Smooth muscle cell (in vitro differentiated cells): ENCODE measurements around the gene PRRC1. TPM values are rescaled to one million over a fixed set of nuclear protein-coding genes. Genes with fewer than 3 reads are reported as not detected.

ENCODE experiments used
- DNase-seq: peaks from one replicate; lab custom pipeline; 2025; ENCODE audit not compliant: unreplicated experiment; lab: John Stamatoyannopoulos, UW
- H2AFZ ChIP-seq: fragments of 200-600 bp; sonication (generic); 2 replicates; pipeline ENCODE4 v1.6.0; 2016; ENCODE audit warnings: antibody characterized with exemption, low read depth, mild to moderate bottlenecking
- H3F3A ChIP-seq: fragments of 200-600 bp; sonication (generic); 2 replicates; pipeline ENCODE4 v1.6.0; 2017; ENCODE audit warnings: antibody characterized with exemption, low read depth
- H3K27ac ChIP-seq: fragments of 200-600 bp; sonication (generic); 2 replicates; pipeline ENCODE4 v1.5.1; 2016; ENCODE audit warnings: low read depth, mild to moderate bottlenecking
- H3K27me3 ChIP-seq: fragments of 200-600 bp; sonication (generic); 2 replicates; pipeline ENCODE4 v1.6.1; 2016; ENCODE audit warnings: low read depth, mild to moderate bottlenecking
- H3K36me3 ChIP-seq: fragments of 200-600 bp; sonication (generic); 2 replicates; pipeline ENCODE4 v1.5.1; 2016; ENCODE audit warnings: low read depth
- H3K4me1 ChIP-seq: fragments of 200-600 bp; sonication (generic); 2 replicates; pipeline ENCODE4 v1.5.1; 2016; ENCODE audit warnings: low read depth
- H3K4me2 ChIP-seq: fragments of 200-600 bp; sonication (generic); 2 replicates; pipeline ENCODE4 v1.6.0; 2016; ENCODE audit warnings: mild to moderate bottlenecking
- H3K4me3 ChIP-seq: fragments of 200-600 bp; sonication (generic); 2 replicates; pipeline ENCODE4 v1.5.1; 2016; ENCODE audit warnings: mild to moderate bottlenecking
- H3K79me2 ChIP-seq: fragments of 200-600 bp; sonication (generic); 2 replicates; pipeline ENCODE4 v1.6.0; 2016; ENCODE audit warnings: low read depth, mild to moderate bottlenecking
- H3K9ac ChIP-seq: fragments of 200-600 bp; sonication (generic); 2 replicates; pipeline ENCODE4 v1.6.0; 2016; ENCODE audit warnings: low read depth
- H3K9me3 ChIP-seq: fragments of 200-600 bp; sonication (generic); replicated peaks from 2 replicates; pipeline ENCODE4 v1.5.1; 2016; ENCODE audit warnings: low read depth
- H4K20me1 ChIP-seq: fragments of 200-600 bp; sonication (generic); 2 replicates; pipeline ENCODE4 v1.6.0; 2016; ENCODE audit warnings: low read depth
- CTCF ChIP-seq: fragments of 200-600 bp; sonication (generic); IDR thresholded peaks from 2 replicates; pipeline ENCODE4 v1.5.1; 2017; ENCODE audit warnings: borderline replicate concordance, mild to moderate bottlenecking, antibody characterized with exemption; ENCODE audit not compliant: insufficient read depth, poor library complexity, severe bottlenecking
- WGBS: methylation state at CpG from one replicate; pipeline ENCODE4 v1.1.7; 2016; ENCODE audit warnings: low lambda C conversion rate; 5-methylcytosine and 5-hydroxymethylcytosine counted together
- polyA plus RNA-seq: library from polyadenylated mRNA; unstranded; fragments of >200 nt; fragmentation: Nextera tagmentation; extraction: Ambion mirVana; gene quantifications from 2 replicates; pipeline ENCODE4 v1.2.1, GENCODE V29; 2016
- total RNA-seq: library from RNA; depleted of rRNA; stranded (reverse); fragments of >200 nt; gene quantifications from 2 replicates; pipeline ENCODE4 v1.2.3, GENCODE V29; 2014

PRRC1 gene
- total and polyA plus RNA-seq, 2 experiments from 2014 or later = 80.5 to 159 TPM

- Histone ChIP-seq H3K4me2 (no peak overlapping the region), H3F3A (peaks cover 4% of the 10 kb centered on the region), H4K20me1 (no peaks in the 10 kb centered on the region), H3K79me2 (no peaks in the 10 kb centered on the region), H3K27ac (no peak overlapping the region), H3K9me3 (no peaks in the 10 kb centered on the region), H3K4me3 (no peak overlapping the region), H3K4me1 (peaks cover 14% of the 10 kb centered on the region), H3K27me3 (no peaks in the 10 kb centered on the region), H3K36me3 (no peaks in the 10 kb centered on the region), H3K9ac (no peak overlapping the region), H2AFZ (no peak overlapping the region)
- DNase-seq = no peak
- WGBS = 91% methylated on average over 4 of the region's 4 CpGs
- no peak for TF ChIP-seq CTCF
These were observed 69.9 kb downstream of the PRRC1 start for GRCh38 chr5:127587246-127587917.

- no peaks in the 10 kb centered on the region for H3K79me2 ChIP-seq
- H3K36me3 ChIP-seq = no peaks in the 10 kb centered on the region
- no peak overlapping the region for H3K9ac ChIP-seq
- peaks cover 4% of the 10 kb centered on the region for H3F3A ChIP-seq
- H3K4me2 ChIP-seq = no peak overlapping the region
- WGBS = 89% methylated on average over 1 of the region's 1 CpG
- H2AFZ ChIP-seq = no peak overlapping the region
- H3K27me3 ChIP-seq = no peaks in the 10 kb centered on the region
- H3K9me3 ChIP-seq = no peaks in the 10 kb centered on the region
- no peak for TF ChIP-seq CTCF
- no peak overlapping the region for H3K4me3 ChIP-seq
- DNase-seq = no peak
- peaks cover 14% of the 10 kb centered on the region for H3K4me1 ChIP-seq
- no peaks in the 10 kb centered on the region for H4K20me1 ChIP-seq
- H3K27ac ChIP-seq = no peak overlapping the region
These were observed 70.9 kb downstream of the PRRC1 start for GRCh38 chr5:127588368-127588767.

GRCh38 chr5:127589309-127590030 is 72.0 kb downstream of the PRRC1 start:
- no peak overlapping the region for H3K4me2 ChIP-seq
- no peak for TF ChIP-seq CTCF
- DNase-seq = no peak
- H4K20me1 ChIP-seq = no peaks in the 10 kb centered on the region
- no peak overlapping the region for H3K4me3 ChIP-seq
- H3K79me2 ChIP-seq = no peaks in the 10 kb centered on the region
- WGBS = 84% methylated on average over 12 of the region's 12 CpGs
- H3K9ac ChIP-seq = no peak overlapping the region
- H3K36me3 ChIP-seq = no peaks in the 10 kb centered on the region
- H3K4me1 ChIP-seq = peaks cover 14% of the 10 kb centered on the region
- no peak overlapping the region for H2AFZ ChIP-seq
- H3K27me3 ChIP-seq = no peaks in the 10 kb centered on the region
- peaks cover 4% of the 10 kb centered on the region for H3F3A ChIP-seq
- no peak overlapping the region for H3K27ac ChIP-seq
- no peaks in the 10 kb centered on the region for H3K9me3 ChIP-seq
